GM19240 (cell line): Measurements from ENCODE around the gene TMEM273.
"Not testable (repeated sequence)": the region's sequence is repeated elsewhere in the genome, so short reads cannot be mapped to it uniquely, and the experiment has no call there.

Experiments
- DNase-seq: peaks from one replicate; pipeline ENCODE4 v3.0.0; 2011; ENCODE audit warnings: low spot score; ENCODE audit not compliant: insufficient read length

TMEM273 gene

GRCh38 chr10:49205206-49205605 is 17.0 kb upstream of the TMEM273 start:
- no peak for DNase-seq

GRCh38 chr10:49204119-49204518 is 15.9 kb upstream of the TMEM273 start:
- no peak for DNase-seq

GRCh38 chr10:49202266-49202665 is 14.1 kb upstream of the TMEM273 start:
- DNase-seq: no peak

DNA sequence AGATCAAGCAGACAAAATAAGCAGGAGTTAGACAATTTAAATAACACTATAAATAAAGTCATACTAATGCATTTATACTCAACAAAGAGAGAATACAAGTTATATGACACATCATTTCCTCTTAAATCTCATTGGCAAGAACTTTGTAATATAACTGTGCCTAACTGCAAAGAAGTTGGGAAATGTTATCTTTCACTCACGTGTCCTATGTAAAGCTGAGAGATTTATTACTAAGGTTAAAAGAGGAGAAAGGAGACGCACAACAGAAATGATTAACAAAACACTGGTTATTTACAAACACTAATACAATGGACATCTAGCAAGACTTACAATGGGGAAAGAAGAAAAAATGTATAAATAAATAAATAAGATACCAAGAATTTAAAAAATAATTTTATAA is 12.7 kb upstream of the TMEM273 start:
- no peak for DNase-seq

DNA sequence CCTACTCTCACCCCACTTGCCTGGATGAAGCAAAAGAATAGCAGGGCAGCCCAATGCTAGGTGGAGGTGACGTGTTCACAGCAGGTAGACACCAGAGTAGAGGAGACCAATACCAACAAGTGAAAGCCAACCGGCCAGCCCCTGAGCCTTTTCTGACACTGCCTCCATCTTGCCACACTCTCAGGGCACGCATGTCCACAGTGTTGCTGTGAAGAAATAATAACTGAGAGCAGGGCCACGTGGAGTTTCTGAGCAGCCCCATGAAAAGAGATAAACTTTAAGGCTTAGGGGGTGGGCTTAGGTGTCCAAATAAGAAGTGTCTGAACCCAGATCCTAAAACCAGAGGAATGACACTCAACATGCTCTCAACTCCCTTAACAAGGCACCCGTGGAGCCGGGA is 9.0 kb upstream of the TMEM273 start:
- DNase-seq: no peak

DNA sequence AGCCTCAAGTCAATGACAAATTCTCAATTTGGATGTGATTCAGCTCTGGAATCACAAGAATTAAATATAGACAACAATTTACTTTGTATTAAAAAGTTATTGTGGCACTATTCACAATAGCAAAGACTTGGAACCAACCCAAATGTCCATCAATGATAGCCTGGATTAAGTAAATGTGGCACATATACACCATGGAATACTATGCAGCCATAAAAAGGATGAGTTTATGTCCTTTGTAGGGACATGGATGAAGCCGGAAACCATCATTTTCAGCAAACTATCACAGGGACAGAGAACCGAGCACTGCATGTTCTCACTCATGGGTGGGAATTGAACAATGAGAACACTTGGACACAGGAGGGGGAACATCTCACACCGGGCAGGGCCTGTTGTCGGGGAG is 7.7 kb upstream of the TMEM273 start:
- DNase-seq: not testable (repeated sequence)

DNA sequence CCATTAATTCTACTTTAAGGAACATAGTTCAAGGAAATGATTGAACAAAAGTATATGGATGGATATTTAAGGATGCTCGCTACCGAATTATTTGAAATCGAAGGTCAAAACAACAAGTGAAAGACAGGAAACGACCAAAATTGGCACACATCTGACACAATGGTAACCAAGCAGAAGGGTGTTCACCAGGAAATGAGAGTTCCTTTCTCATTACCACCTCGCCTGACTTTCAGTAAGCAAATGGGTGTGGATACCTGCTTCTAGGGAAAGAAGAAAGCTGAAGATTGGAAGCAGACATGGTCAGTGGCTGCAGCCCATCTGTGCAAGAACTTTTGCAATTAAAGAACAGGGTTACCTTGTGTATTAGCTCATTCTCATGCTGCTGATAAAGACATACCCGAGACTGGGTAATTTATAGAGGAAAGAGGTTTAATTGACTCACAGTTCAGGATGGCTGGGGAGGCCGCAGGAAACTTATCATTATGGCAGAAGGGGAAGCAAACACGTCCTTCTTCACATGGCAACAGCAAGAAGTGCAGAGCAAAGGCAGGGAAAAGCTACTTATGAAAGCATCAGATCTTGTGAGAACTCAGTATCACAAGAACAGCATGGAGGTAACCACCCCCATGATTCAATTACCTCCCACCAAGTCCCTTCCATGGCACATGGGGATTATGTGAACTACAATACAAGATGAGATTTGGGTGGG is 6.2 kb upstream of the TMEM273 start:
- DNase-seq: no peak

DNA sequence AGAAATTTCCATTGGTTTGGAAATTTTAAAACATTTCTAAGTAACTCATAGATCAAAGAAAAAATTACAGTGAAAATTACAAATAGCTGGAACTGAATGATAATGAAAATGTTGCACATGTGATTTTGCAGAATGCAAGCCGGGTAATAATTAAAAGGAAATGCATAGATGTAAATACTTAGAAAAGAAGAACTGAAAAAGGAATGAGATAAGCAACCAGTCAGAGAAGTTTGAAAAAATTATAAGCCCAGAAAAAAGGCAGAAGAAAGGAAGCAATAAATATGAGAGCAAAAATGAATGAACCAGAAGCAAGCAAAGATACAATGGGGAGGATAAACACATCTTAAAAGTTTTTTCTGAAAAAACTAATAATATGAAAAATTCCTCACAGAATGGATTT is 3.2 kb upstream of the TMEM273 start:
- DNase-seq: no peak

DNA sequence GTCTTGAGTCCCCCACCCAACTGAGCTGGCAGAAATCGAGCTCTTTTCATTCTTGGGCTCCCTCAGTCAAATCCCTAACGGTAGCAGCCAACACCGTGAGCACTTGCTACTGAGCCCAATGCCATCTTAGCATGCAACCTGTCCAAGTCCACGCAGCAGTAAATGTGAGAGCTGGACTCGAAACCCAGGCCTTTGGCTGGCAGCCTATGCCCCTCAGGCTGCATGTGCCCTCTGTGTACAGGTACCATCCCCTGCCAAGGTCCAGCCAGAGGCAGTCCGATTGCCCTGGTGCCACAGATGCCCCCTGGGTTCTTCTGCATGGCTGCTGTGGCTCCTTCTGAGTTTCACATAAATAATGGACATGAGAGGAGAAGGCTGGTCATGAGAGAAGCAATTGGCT is 1.2 kb upstream of the TMEM273 start:
- DNase-seq: no peak

GRCh38 chr10:49187044-49187484 is 1.1 kb downstream of the TMEM273 start:
- no peak for DNase-seq

- no peak for DNase-seq
Observed at GRCh38 chr10:49186613-49187012, 1.6 kb downstream of the TMEM273 start.

DNA sequence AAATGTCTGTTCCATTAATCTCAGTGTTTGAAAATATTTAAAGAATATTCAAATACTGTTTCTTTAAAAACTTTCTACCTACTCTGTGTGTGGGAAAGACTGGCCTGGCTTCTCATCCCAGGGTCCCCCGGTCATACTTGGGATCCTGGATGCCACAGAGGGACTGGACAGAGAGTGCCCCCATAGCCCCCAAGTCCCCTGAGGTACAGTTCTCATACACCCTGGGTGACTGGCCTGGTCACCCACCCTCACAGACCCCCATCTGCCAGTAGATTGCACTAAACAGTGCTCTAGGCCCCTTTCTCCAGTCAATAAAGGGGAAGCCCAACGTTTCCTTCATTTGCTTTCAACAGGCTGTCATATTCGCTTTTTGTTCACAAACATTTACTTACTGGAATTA is 3.0 kb downstream of the TMEM273 start:
- no peak for DNase-seq

GRCh38 chr10:49184642-49185111 is 3.5 kb downstream of the TMEM273 start:
- DNase-seq: no peak

DNA sequence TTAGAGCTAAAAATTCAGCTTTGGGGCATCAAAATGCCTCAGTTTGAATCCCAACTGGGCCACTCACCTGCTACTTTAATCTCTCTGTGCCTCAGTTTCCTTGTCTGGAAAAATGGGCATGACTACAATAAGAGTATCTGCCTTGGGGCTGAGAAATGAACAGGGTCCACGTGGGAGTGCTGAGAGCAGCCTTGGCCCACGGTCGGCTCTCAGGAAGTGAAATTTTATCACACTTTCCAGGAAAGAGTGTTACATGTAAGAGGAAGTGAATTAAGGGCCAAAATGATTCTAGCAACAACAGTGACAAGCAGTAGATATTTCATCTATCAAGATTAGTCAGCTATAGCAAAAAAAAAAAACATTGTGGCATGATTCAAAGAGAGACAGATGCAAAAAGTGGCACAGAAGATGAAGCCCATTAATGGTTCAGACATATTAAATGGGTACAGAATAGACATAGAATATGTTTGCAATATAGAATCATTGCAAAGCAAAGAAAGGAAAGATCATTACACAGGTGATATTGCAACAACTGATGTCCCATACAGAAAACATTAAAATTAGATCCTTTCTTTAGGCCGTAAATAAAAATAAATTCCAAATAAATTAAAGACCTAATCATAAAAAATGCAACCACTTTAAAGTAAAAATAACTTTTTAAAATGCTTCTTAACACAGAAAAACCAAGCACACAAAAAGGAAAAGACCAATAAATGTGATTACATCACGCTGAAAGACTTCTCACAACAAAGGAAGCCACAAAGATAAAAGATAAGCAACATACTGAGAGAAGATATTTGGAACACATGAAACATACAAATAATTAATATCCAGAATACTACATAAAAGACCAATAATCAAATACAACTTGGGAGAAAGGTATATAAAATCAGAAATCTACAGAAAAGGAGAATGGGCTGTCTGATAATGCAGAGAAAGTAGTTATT is 4.3 kb downstream of the TMEM273 start:
- DNase-seq: no peak

DNA sequence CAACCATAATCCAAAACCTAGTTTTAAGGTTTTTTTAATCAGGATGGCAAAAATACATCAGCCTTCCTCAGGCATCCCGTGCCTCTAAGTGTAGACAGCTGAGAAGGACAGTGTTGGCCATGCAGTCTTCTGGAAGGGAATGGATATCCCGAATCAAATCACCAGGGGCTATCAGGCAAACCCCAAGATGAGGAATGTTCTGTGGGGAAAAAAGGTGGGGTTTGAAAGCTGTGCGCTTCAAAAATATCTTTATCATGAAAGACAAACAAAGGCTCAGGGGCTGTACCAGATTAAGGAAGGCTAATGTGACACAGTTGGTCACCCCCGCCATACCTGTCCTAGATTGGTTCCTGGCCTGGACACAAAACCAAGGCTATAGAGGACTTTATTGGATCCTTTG is 5.4 kb downstream of the TMEM273 start:
- DNase-seq: no peak

GRCh38 chr10:49180444-49180860 is 7.7 kb downstream of the TMEM273 start:
- DNase-seq: no peak

DNA sequence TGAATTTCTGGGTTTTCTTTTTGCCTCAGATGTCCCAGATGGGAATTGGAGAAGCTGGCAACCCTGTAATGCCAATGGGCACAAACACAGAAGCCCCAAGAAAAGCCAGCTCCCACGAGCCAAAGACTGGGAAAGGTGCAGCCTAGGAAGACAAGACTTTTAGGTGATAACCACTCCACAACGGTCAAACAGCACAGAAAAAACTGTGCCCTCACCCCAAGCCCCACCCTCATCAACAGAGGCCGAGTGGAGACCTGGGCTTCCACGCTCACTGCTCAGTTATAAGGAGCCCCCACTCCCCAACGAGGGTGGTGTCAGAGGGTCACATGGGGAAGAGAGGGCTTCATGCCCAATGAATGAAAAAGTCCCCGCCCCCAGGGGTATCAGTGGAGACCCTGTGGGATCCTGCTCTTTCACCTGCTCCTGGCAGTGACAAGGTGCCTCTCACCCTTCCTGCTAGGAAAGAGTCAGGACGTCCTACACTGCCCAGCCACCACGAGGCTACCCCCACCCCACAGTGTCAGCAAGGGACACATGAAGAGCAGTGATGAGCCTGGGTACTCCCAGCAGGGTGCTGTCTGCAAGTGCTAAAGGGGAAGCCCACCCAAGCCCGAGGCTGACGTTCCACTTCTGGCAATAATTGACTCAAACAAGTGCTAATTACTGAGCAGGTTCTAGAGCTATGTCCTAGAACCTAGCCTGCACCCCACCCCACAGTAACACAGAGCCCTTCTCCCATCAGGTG is 8.3 kb downstream of the TMEM273 start:
- DNase-seq: no peak

DNA sequence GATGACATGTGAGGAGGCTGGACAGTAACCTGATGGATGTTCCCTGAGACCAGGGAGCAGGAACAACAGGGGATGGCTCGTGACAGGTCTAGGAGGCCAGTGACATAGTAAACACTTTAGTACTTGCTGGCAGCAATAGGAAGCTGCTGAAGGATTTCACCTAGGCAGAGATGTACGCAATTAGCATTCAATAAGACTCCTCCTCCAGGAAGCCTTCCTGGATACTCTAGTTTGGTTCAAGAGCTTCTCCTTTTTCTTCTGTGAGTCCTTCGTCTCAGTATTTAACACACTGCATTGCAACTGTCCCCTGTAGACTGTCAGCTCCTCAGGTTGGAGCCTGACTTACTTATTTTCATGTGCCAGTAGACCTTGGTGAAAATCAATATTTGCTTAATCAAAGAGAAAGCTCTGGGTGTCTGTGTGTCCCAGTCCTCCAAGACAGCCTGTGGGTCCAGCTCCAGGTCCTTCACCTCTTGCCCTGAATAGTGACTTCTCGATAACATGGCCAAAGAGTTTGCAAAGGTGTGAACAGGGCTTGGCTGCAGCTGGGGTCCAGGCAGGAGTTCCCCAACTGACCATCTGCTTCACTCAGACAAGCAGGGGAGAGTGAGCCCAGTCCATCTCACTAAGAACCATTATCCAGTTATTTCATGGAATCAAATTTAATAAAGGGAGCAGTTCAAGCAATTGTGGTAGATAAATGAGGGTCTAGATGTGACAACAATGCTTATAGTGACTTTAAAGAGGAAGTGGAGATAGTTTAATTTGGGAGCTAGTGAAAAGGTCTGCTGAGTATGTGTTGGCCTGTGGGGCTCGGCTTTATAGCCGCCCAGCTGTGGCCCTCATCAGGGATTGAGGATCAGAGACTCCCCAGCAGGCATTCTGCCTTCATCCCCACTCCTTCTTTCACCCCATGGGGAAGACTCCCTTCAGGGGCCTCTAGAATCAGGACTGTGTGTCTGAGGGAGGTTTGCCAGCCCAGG is 9.4 kb downstream of the TMEM273 start:
- no peak for DNase-seq

DNA sequence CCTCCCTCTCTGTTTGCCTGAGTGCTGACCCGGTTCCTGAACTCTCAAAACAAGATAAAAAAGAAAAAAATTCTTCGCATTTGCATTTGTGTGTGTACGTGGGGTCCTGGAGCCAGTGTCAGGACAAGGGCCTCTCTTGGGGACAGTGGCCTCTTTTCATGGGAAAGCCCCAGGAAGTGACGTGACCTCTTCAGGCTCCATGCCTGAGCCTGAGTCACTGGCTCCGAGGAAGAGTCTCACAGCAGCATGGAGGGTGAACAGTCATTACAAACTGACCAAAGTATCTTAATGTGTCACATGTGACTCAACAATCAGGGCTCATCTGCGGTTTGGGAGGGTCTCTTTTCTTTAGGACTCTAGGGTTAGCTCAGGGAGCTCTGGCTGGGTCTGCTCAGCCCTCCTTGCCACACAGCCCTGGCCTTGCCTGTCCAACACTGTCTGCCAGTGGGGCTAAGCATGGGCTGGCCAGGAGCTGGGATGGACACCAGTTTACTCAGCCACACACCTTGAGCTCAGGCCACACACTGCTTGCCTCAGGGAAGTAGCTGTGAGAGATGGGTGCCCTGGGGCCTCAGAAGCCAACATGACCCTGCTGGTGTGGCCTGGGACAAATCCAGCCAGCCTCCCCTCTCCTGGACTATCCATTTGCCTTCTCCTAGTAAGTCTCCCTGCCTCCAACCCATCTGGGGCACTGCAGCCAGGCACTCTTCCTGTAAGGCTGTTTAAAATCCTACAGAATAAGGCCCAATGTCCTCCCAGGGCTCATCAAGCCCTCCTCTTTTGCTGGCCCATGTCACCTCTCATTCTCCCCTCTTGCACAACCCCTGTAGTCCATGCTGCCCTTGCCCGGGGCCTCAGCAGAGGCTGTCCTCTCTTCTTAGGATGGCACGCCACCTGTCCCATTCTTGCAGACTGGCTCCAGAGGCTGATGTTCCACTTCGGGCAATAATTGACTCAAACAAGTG is 10.5 kb downstream of the TMEM273 start:
- DNase-seq: peak; percentile 51
